NCI-H1417 treated with DMSO at 0.1 percent for 48 hours (cell line): Measurements from ENCODE around the gene FAM168A.

Source experiments
- DNase-seq: peaks from one replicate; lab custom pipeline; 2025; lab: John Stamatoyannopoulos, UW

Gene FAM168A

GRCh38 chr11:73388265-73389133 lies 209.4 kb downstream of the FAM168A start:
- DNase-seq = no peak

- no peak for DNase-seq
These were observed 210.2 kb downstream of the FAM168A start for GRCh38 chr11:73387594-73388264.

DNA sequence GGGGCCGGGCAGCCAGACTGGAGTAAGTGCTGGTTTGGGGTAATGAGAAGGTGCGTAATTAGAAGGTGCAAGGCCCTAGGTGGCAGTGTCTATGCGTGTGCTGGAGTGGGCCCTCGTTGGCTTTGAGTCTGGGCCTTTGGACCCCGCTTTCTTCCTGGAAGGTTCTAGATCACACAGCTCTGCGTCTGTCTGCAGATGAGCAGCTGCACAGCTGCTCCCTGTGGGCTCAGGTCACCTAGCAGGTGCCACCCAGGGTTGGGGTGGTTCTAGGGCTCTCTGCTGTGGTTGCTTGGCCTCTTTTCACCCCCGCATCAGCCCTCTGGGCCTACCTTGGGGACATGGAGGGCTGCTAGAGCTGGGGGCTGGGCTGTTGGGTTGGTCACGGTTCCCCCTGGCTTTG lies 211.4 kb downstream of the FAM168A start:
- DNase-seq = no peak

- DNase-seq = no peak
These were observed 211.9 kb downstream of the FAM168A start for GRCh38 chr11:73386016-73386415.

DNA sequence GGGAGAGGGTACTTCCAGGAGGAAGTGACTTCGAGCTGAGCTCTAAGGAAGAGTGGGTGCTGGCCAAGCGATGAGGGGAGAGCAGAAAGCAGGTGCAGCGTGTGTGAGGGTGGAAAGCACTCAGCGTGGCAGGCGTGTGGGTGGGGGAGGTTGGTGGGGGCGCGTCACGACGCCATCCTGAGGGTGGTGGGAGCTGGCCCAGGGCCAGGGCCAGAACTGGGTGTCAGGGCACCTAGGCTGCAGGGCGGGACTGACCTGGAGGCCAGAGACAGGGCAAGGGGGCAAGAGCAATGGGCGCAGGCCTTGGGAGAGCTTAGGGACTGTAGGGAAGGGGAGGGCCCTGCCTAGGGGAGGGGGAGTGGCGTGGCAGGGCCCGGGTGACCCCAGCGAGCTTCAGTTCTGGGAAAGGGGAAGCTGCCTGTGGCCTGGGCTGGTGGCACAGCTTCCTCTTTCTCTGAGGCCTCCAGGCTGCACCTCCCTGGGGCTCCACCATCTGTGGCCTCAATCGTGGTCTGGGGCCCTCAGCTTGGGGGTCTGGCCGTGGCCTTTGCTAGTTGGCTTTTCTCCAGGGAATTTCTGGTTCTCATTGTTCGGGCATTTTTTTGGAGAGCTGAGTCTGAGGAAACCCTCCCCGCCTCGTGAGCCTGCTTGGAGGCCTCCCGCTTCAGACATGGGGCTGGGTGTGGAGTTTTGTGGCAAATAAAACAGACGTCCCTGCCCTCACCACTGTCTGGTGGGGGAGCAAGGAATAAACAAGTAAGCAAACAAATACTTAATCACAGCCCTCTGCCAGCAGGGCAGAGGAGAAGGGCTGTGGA lies 212.8 kb downstream of the FAM168A start:
- DNase-seq = no peak

DNA sequence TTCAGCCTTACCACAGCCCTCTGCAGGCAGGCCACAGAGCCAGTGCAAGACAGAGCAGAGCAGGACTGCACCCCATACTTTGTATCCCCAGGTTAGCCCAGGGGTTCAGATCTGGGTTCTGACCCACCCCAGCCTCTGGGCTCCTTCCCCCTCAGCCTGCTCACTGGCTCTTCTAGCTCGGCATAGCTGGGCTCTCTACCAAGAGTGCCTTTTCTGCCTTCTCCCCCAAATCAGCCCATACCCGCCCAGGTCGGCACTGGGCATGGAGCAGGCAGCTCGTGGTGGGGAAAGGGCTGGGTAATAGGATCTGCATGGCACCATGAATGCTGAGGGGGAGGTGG lies 213.4 kb downstream of the FAM168A start:
- no peak for DNase-seq

DNA sequence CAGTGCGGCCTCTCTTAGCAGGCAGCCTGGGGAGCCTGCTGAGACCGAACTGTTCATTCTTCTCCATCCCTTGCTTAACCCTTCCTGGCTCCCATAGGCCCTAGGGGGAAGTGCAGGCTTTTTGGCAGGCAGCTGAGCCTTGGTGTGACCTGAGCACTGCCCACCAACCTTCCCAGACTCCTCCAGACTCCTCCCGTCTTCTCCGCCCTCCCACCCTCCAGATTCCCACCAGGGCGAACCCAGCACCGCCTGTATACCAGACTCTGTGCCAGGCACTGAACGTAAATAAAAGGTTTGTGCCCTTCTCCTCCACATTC lies 213.8 kb downstream of the FAM168A start:
- no peak for DNase-seq

DNA sequence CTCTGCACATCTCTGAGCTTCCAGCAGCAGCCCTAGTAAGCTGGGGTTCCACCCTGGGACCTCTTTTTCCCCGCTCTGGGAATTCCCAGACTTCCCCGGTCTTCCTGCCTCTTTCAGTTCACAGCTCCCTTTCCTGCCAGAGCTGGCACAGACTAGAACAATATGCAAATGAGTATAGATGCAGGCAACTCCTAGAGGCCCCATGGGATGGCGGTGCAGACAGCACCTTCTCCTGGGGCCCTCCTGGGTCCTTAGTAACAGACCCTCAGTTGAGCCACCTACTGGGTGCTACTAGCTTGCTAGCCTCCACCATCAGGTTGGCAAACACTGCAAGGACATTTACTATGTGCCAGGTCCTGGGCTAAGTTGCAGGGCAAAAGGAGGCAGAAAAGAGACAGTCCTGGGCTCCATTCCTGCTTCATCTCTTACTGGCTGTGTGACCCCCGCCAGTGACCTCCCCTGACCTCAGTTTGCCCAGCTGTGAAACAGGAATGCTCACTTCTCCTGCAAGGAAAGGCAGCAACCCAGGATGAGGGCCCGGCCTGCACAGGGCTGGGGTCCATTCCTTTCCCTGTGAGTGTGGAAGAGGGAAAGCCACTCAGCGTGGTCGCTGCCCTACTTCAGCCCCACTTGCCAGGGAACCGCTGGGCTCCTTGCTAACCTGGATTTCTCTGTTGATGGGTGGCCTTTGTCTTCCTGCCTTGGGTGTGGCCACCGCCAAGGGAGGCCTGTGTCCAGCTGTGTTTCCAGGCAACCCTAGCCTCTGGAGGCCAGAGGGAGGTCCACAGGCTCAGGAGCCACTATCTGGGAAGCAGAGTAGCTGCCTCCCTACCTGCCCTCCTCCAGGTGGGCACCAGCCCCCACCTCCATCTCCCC lies 214.4 kb downstream of the FAM168A start:
- DNase-seq = no peak

DNA sequence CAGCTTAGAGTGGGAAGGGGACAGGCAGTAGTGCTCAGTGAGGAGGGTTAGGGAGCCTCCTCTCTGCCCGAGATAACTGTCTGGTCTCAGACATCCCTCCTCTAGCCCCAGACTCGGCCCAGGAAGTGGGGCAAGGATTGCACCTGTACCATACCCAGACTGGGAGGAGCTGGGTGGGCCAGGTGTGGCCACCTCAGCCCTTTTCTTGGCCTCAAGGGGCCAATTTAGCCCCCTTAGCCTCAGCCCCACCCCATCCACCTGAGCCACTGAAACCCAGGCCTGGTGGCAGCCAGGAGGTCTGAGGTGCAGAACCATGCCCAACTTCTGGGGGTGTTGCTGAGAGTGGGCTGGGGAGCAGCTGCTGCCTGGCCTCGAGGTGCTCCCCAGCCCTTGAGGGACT lies 215.2 kb downstream of the FAM168A start:
- no peak for DNase-seq

GRCh38 chr11:73382183-73382582 lies 215.7 kb downstream of the FAM168A start:
- no peak for DNase-seq

DNA sequence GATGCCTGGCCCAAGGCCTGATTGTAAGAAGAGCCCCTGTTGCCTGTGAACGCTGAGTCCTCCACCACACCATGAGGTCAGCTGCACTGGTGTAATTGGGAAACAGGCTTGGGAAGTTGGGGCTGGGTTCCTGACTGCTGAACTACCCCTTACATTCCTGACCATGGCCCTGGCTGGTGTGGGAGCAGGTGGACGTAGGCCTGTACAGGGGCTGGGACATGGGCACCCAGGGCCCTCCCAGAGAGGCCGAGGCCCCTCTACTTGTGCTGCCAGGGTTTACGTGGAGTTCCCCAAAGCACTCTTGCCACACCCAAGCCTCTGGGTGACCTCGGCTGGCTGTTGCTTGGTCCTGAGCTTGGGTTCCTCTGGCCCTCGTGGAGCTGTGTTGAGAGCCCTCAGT lies 216.3 kb downstream of the FAM168A start:
- DNase-seq = no peak

DNA sequence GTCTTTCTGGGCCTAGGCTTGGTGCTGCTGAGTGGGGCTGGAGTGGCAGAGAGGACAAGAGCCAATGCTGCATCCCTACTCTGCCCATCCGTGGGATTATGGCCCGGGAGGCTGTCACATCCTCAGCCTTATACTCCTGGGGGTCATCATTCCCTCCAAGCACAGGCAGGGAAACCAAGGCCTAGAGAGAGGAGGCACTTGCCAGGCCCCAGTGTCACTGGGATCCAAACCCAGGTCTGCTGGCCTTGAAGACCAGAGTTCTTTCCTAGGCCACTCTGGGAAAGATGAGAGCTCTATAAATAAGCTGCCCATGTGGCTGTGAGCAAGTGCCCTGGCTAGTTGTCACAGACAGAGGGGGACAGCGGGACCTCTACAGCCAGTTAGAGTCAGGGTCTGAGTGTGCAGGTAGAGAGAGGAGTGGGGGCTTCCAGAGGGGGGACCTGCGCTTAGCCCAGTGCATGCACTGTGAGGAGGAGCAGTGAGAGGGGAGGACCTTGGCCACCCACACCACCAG lies 217.0 kb downstream of the FAM168A start:
- DNase-seq = no peak

DNA sequence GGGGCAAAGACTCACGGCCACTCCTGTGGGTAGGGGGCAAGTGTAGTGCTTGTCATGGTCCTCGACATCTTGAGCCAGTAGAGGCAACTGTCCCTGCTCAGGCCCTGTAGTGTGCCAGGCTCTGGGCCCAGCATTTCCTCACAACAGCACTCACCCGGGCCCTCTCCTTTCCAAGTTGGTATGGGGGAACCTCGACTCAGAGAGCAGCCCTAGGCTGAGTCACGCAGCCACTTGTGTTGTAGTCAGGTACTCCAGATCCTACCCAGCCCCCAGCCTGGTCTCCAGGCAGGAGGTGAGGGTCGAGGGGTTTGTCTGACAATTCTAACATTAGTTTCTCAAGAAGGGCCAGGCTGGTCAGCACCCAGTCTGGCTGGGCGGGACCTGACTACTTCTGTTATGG lies 217.6 kb downstream of the FAM168A start:
- DNase-seq = no peak

- no peak for DNase-seq
These were observed 218.6 kb downstream of the FAM168A start for GRCh38 chr11:73379189-73379880.

- no peak for DNase-seq
These were observed 220.9 kb downstream of the FAM168A start for GRCh38 chr11:73376803-73377629.

DNA sequence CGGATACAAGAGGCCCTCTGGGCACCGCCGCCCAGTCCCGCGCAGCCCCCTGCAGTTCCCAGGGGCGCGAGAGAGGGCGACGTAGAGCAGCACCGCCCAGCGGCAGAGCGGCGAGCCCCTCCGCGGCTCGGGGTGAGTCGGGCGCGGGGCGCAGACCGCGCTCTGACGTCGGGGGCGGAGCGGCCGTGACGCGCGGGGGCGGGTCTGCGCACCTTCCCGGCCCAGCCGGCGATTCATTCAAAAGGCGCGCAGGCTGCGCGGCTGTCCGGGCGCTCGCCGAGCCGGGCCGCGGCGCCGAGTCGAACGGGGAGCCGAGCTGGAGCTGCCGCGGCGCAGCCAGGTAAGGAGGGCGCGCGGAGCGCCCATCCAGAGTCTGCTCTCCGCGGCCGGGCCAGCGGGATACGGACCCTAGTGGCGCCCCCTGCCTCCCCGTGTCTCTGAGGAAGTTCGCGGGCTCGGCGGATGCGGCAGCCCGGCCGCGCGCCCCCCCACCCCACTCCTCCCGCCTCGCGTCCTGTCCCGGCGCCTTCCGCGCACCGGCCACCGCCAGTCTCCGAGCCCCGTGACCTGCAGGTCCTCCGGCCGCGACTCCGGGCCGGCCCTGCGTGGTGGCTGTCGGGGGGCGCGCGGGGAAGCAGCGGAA lies 221.6 kb downstream of the FAM168A start, which contains the start of gene RELT:
TSS of gene RELT (plus strand) at position 240 of the 643 bp plus-strand sequence. CDS start 12,738 bp downstream, outside the sequence.
- DNase-seq = peak; percentile 51

GRCh38 chr11:73375830-73376159 lies 222.1 kb downstream of the FAM168A start:
- no peak for DNase-seq

DNA sequence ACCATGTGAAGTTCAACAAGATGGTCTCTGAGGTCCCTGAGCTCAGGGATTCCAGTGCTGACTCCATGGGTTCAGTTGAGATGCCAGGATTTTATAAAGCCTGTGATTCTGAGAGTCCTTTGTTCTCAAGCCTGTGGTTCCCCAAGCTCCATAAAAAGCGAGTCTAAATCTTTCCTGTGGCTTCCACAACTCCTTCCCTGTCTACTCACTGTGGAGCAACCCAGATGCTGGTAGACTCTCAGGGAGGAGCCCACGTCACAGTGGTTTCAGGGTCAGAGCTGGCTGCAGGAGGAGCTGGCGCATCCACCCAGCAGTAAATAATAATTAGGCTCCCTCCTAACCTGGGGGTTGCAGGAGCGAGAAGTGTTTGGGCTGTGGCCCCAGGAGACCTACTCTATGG lies 223.8 kb downstream of the FAM168A start:
- no peak for DNase-seq

GRCh38 chr11:73372375-73372993 lies 225.4 kb downstream of the FAM168A start:
- no peak for DNase-seq
